ENCODE results near the gene ZNF860.

The ZNF860 gene

GRCh38 chr3:31981206-31982181, at the start of gene ZNF860, which contains the start of gene OSBPL10:
Gene ZNF860, plus strand, starts transcription at chr3:31981750. Its CDS starts 7,330 bp downstream, at chr3:31989080.
Gene OSBPL10, minus strand, starts transcription at chr3:31981262. Its CDS starts 83 bp downstream, at chr3:31981179.
- peak; percentile 59 for DNase-seq

GRCh38 chr3:31932990-31933389, 48.6 kb upstream of the ZNF860 start:
- DNase-seq = no peak

- DNase-seq = no peak
These were observed 47.5 kb upstream of the ZNF860 start for GRCh38 chr3:31934018-31934417.

- peak; percentile 4 for DNase-seq
These were observed 46.7 kb upstream of the ZNF860 start for GRCh38 chr3:31934866-31935265.

- no peak for DNase-seq
These were observed 45.0 kb upstream of the ZNF860 start for GRCh38 chr3:31936420-31937060.

- DNase-seq = no peak
These were observed 44.3 kb upstream of the ZNF860 start for GRCh38 chr3:31937225-31937624.

GRCh38 chr3:31942446-31942845, 39.1 kb upstream of the ZNF860 start:
- no peak for DNase-seq

GRCh38 chr3:31943041-31943440, 38.5 kb upstream of the ZNF860 start:
- DNase-seq = no peak

GRCh38 chr3:31945738-31946052, 35.9 kb upstream of the ZNF860 start:
- no peak for DNase-seq

GRCh38 chr3:31946484-31947081, 35.0 kb upstream of the ZNF860 start:
- no peak for DNase-seq

- no peak for DNase-seq
These were observed 34.4 kb upstream of the ZNF860 start for GRCh38 chr3:31947162-31947561.

GRCh38 chr3:31947671-31948091, 33.9 kb upstream of the ZNF860 start:
- no peak for DNase-seq

GRCh38 chr3:31948280-31948679, 33.3 kb upstream of the ZNF860 start:
- no peak for DNase-seq

- DNase-seq = no peak
These were observed 29.3 kb upstream of the ZNF860 start for GRCh38 chr3:31952205-31952604.

GRCh38 chr3:31953091-31953490, 28.5 kb upstream of the ZNF860 start:
- no peak for DNase-seq

- no peak for DNase-seq
These were observed 27.9 kb upstream of the ZNF860 start for GRCh38 chr3:31953636-31954035.

- no peak for DNase-seq
These were observed 26.0 kb upstream of the ZNF860 start for GRCh38 chr3:31955581-31955980.

GRCh38 chr3:31957106-31957505, 24.4 kb upstream of the ZNF860 start:
- no peak for DNase-seq

- DNase-seq = peak; percentile 20
These were observed 22.8 kb upstream of the ZNF860 start for GRCh38 chr3:31958701-31959152.

GRCh38 chr3:31959251-31959650, 22.3 kb upstream of the ZNF860 start:
- DNase-seq = no peak

GRCh38 chr3:31959951-31960792, 21.4 kb upstream of the ZNF860 start:
- no peak for DNase-seq

- DNase-seq = no peak
These were observed 20.6 kb upstream of the ZNF860 start for GRCh38 chr3:31960793-31961431.
